Endodermal cell (in vitro differentiated cells): ENCODE data around the gene RFWD3. TPM values are rescaled to one million over a fixed set of nuclear protein-coding genes. Genes with fewer than 3 reads are reported as not detected.

Experiments
- DNase-seq: peaks from one replicate; pipeline ENCODE4 v3.0.0-alpha.2; 2017
- H3K27ac ChIP-seq: 2 replicates; pipeline ENCODE4 v1.5.1; 2013; ENCODE audit warnings: mild to moderate bottlenecking, low read depth, low read length, moderate library complexity
- H3K27me3 ChIP-seq: 2 replicates; pipeline ENCODE4 v1.6.1; 2013; ENCODE audit warnings: mild to moderate bottlenecking, low read length, moderate library complexity; ENCODE audit not compliant: insufficient read depth, control insufficient read depth, poor library complexity, severe bottlenecking
- H3K36me3 ChIP-seq: 2 replicates; pipeline ENCODE4 v1.7.0; 2013; ENCODE audit warnings: mild to moderate bottlenecking, low read length, moderate library complexity; ENCODE audit not compliant: control insufficient read depth, insufficient read depth
- H3K4me1 ChIP-seq: one replicate; pipeline ENCODE4 v1.7.0; 2013; ENCODE audit warnings: low read length; ENCODE audit not compliant: control insufficient read depth, insufficient read depth
- H3K4me3 ChIP-seq: 2 replicates; pipeline ENCODE4 v1.5.1; 2013; ENCODE audit warnings: mild to moderate bottlenecking, low read length, moderate library complexity
- H3K9ac ChIP-seq: 2 replicates; pipeline ENCODE4 v1.6.1; 2013; ENCODE audit warnings: mild to moderate bottlenecking, low read length, moderate library complexity; ENCODE audit not compliant: poor library complexity, severe bottlenecking; ENCODE audit errors: extremely low read depth
- H3K9me3 ChIP-seq: 2 replicates; pipeline ENCODE4 v1.6.1; 2013; ENCODE audit warnings: mild to moderate bottlenecking, low read length, moderate library complexity; ENCODE audit not compliant: control insufficient read depth
- H3K27ac Mint-ChIP-seq: 2 replicates; pipeline ENCODE4 v1.8.0; 2020; ENCODE audit warnings: mixed read lengths
- H3K27me3 Mint-ChIP-seq: 2 replicates; pipeline ENCODE4 v1.8.0; 2021; ENCODE audit warnings: mild to moderate bottlenecking, mixed read lengths; ENCODE audit not compliant: insufficient read depth
- H3K36me3 Mint-ChIP-seq: 2 replicates; pipeline ENCODE4 v1.8.0; 2020; ENCODE audit warnings: low read depth, mixed read lengths
- H3K4me1 Mint-ChIP-seq: 2 replicates; pipeline ENCODE4 v1.8.0; 2020; ENCODE audit warnings: mixed read lengths
- H3K4me3 Mint-ChIP-seq: 2 replicates; pipeline ENCODE4 v1.8.0; 2020; ENCODE audit warnings: mild to moderate bottlenecking, moderate library complexity, mixed read lengths
- H3K9me3 Mint-ChIP-seq: 2 replicates; pipeline ENCODE4 v1.8.0; 2020; ENCODE audit warnings: mild to moderate bottlenecking, mixed read lengths
- CTCF ChIP-seq: fragments of 200-600 bp; sonication (generic); conservative IDR thresholded peaks from 2 replicates; pipeline ENCODE4 v1.5.0; 2021; ENCODE audit warnings: antibody characterized with exemption, mild to moderate bottlenecking
- WGBS, 2 experiments: methylation state at CpG; one replicate each; pipeline versions ENCODE4 v1.1.5 to v1.1.7; 2013; ENCODE audit warnings: missing lambda C conversion rate in 2 of 2, mixed read lengths in 1 of 2; ENCODE audit not compliant: insufficient coverage in 1 of 2, insufficient read length in 1 of 2; 5-methylcytosine and 5-hydroxymethylcytosine counted together
- total RNA-seq, 2 donors: library from RNA; stranded (reverse); fragmentation: NEBNext Ultra II Directional in 1 of 2; extraction: Animal tissue kit (Norgen Biotek cat#: 25700) in 1 of 2; gene quantifications; 2 replicates in 1 of 2; 3 replicates in 1 of 2; pipeline ENCODE4 v1.2.1, GENCODE V29; 2021

RFWD3 gene
- total RNA-seq, 2 donors from 2014 or later, result 81.7 to 97.7 TPM

GRCh38 chr16:74649839-74650504, 16.7 kb downstream of the RFWD3 start:
- H3K4me1 ChIP-seq, result no peaks in the 10 kb centered on the region
- no peak overlapping the region for H3K9ac ChIP-seq
- 100% methylated on average over 1 of the region's 1 CpG; no CpG with 5 or more reads in 1 of the 2 experiments for WGBS, 2 experiments
- H3K9me3 ChIP-seq, result no peaks in the 10 kb centered on the region
- no peak overlapping the region for H3K4me3 Mint-ChIP-seq
- no peaks in the 10 kb centered on the region for H3K27me3 Mint-ChIP-seq
- H3K27ac Mint-ChIP-seq, result no peak overlapping the region
- H3K36me3 ChIP-seq, result peaks cover 87% of the 10 kb centered on the region
- no peaks in the 10 kb centered on the region for H3K9me3 Mint-ChIP-seq
- peaks cover 70% of the 10 kb centered on the region for H3K36me3 Mint-ChIP-seq
- H3K27me3 ChIP-seq, result no peaks in the 10 kb centered on the region
- no peak for TF ChIP-seq CTCF
- H3K4me1 Mint-ChIP-seq, result peaks cover 8% of the 10 kb centered on the region
- no peak overlapping the region for H3K4me3 ChIP-seq
- DNase-seq, result no peak
- H3K27ac ChIP-seq, result no peak overlapping the region

GRCh38 chr16:74641969-74642368, 24.7 kb downstream of the RFWD3 start:
- Mint-ChIP-seq H3K4me1 (no peaks in the 10 kb centered on the region), H3K36me3 (peaks cover 68% of the 10 kb centered on the region), H3K4me3 (no peak overlapping the region), H3K27me3 (no peaks in the 10 kb centered on the region), H3K9me3 (no peaks in the 10 kb centered on the region), H3K27ac (no peak overlapping the region)
- H3K27me3 ChIP-seq, result no peaks in the 10 kb centered on the region
- peaks cover 78% of the 10 kb centered on the region for H3K36me3 ChIP-seq
- 85 to 97% methylated on average over 4 to 8 of the region's 8 CpGs for WGBS, 2 experiments
- no peaks in the 10 kb centered on the region for H3K4me1 ChIP-seq
- TF ChIP-seq CTCF, result no peak
- H3K9ac ChIP-seq, result no peak overlapping the region
- DNase-seq, result no peak
- no peaks in the 10 kb centered on the region for H3K9me3 ChIP-seq
- H3K27ac ChIP-seq, result no peak overlapping the region
- H3K4me3 ChIP-seq, result no peak overlapping the region

- H3K4me1 Mint-ChIP-seq, result no peaks in the 10 kb centered on the region
- no peaks in the 10 kb centered on the region for H3K9me3 ChIP-seq
- DNase-seq, result no peak
- no peak overlapping the region for H3K4me3 Mint-ChIP-seq
- peaks cover 66% of the 10 kb centered on the region for H3K36me3 Mint-ChIP-seq
- peaks cover 79% of the 10 kb centered on the region for H3K36me3 ChIP-seq
- no peak overlapping the region for H3K9ac ChIP-seq
- H3K27ac Mint-ChIP-seq, result no peak overlapping the region
- WGBS, 2 experiments, result 95% methylated on average over 6 to 7 of the region's 7 CpGs
- H3K4me3 ChIP-seq, result no peak overlapping the region
- H3K27me3 ChIP-seq, result no peaks in the 10 kb centered on the region
- no peaks in the 10 kb centered on the region for H3K27me3 Mint-ChIP-seq
- no peak for TF ChIP-seq CTCF
- no peaks in the 10 kb centered on the region for H3K4me1 ChIP-seq
- H3K27ac ChIP-seq, result no peak overlapping the region
- H3K9me3 Mint-ChIP-seq, result no peaks in the 10 kb centered on the region
These were observed 28.8 kb downstream of the RFWD3 start for GRCh38 chr16:74637742-74638453.
